ENCODE results near the gene ACSS2.
"Not testable (repeated sequence)": the region's sequence is repeated elsewhere in the genome, so short reads cannot be mapped to it uniquely, and the experiment has no call there.

The ACSS2 gene

GRCh38 chr20:34874094-34874654 is 2.2 kb upstream of the ACSS2 start:
- peak; percentile 44 to 73 (median 53) for DNase-seq (ENCODE audit: low read depth in 2 of 3, low spot score in 1 of 3)

GRCh38 chr20:34875642-34876405 is 588 bp upstream of the ACSS2 start:
- DNase-seq (ENCODE audit: low read depth in 2 of 3, low spot score in 1 of 3): no peak

- no peak for DNase-seq (ENCODE audit: low read depth in 2 of 3, low spot score in 1 of 3)
These were observed 3.9 kb downstream of the ACSS2 start for GRCh38 chr20:34880215-34880850.

- not testable (repeated sequence) for DNase-seq (ENCODE audit: low read depth in 2 of 3, low spot score in 1 of 3)
These were observed 4.6 kb downstream of the ACSS2 start for GRCh38 chr20:34880971-34881370.

GRCh38 chr20:34881689-34882088 is 5.3 kb downstream of the ACSS2 start:
- no peak for DNase-seq (ENCODE audit: low read depth in 2 of 3, low spot score in 1 of 3)

GRCh38 chr20:34883087-34883688 is 6.8 kb downstream of the ACSS2 start:
- no peak for DNase-seq (ENCODE audit: low read depth in 2 of 3, low spot score in 1 of 3)

- DNase-seq (ENCODE audit: low read depth in 2 of 3, low spot score in 1 of 3): no peak
These were observed 7.4 kb downstream of the ACSS2 start for GRCh38 chr20:34883809-34884208.

- DNase-seq (ENCODE audit: low read depth in 2 of 3, low spot score in 1 of 3): no peak
These were observed 7.8 kb downstream of the ACSS2 start for GRCh38 chr20:34884260-34884659.

GRCh38 chr20:34886122-34886521 is 9.7 kb downstream of the ACSS2 start:
- DNase-seq (ENCODE audit: low read depth in 2 of 3, low spot score in 1 of 3): no peak

- no peak for DNase-seq (ENCODE audit: low read depth in 2 of 3, low spot score in 1 of 3)
These were observed 10.6 kb downstream of the ACSS2 start for GRCh38 chr20:34887023-34887422.

- DNase-seq (ENCODE audit: low read depth in 2 of 3, low spot score in 1 of 3): no peak
These were observed 12.1 kb downstream of the ACSS2 start for GRCh38 chr20:34888468-34888867.

GRCh38 chr20:34891166-34892062 is 15.0 kb downstream of the ACSS2 start:
- peak in 1 of 3 donors; percentile 44 for DNase-seq (ENCODE audit: low read depth in 2 of 3, low spot score in 1 of 3)

- DNase-seq (ENCODE audit: low read depth in 2 of 3, low spot score in 1 of 3): no peak
These were observed 16.3 kb downstream of the ACSS2 start for GRCh38 chr20:34892671-34893070.

GRCh38 chr20:34894723-34895122 is 18.3 kb downstream of the ACSS2 start:
- no peak for DNase-seq (ENCODE audit: low read depth in 2 of 3, low spot score in 1 of 3)

- DNase-seq (ENCODE audit: low read depth in 2 of 3, low spot score in 1 of 3): no peak
These were observed 19.1 kb downstream of the ACSS2 start for GRCh38 chr20:34895465-34895864.

GRCh38 chr20:34896086-34896621 is 19.7 kb downstream of the ACSS2 start:
- no peak for DNase-seq (ENCODE audit: low read depth in 2 of 3, low spot score in 1 of 3)

- DNase-seq (ENCODE audit: low read depth in 2 of 3, low spot score in 1 of 3): not testable (repeated sequence)
These were observed 21.7 kb downstream of the ACSS2 start for GRCh38 chr20:34898129-34898528.

- not testable (repeated sequence) for DNase-seq (ENCODE audit: low read depth in 2 of 3, low spot score in 1 of 3)
These were observed 22.3 kb downstream of the ACSS2 start for GRCh38 chr20:34898731-34899130.

- no peak for DNase-seq (ENCODE audit: low read depth in 2 of 3, low spot score in 1 of 3)
These were observed 27.8 kb downstream of the ACSS2 start for GRCh38 chr20:34904202-34904621.

GRCh38 chr20:34907616-34908469 is 31.4 kb downstream of the ACSS2 start:
- no peak for DNase-seq (ENCODE audit: low read depth in 2 of 3, low spot score in 1 of 3)

Data from stimulated activated CD4-positive, alpha-beta T cell treated with anti-CD3 and anti-CD28 coated beads, Interleukin-12 subunit alpha, Interleukin-12 subunit beta, amount 100 ng/mL, for 48 hours (primary cell).